Measurements from ENCODE around the gene OSGIN1.

OSGIN1 gene

DNA sequence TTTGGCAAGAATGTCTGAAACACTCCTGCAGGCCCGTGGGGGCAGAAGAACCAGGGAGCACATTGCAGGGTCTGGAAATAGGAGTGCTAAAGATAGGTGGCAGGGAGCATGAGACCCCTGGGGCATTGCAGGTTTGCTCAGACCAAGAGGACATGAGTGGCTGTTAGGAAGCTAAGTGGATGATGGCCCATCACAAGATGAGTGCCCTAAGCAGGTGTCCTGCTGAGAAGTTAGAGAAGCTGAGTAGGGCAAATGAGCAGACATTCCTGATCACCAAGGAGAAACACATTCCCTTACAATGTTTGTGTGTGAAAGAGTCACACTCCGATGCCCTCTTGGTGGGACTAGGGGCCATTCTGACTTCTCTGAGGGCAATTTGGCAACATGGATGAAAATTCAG lies 44.2 kb upstream of the OSGIN1 start:
- Histone ChIP-seq H3K36me3 (0 out of 2 replicates have a peak, but pooled peaks cover 2% of the 10 kb centered on the region), H3K9me3 (no peaks in the 10 kb centered on the region), H3K27me3 (no peaks in the 10 kb centered on the region), H3K4me3 (ENCODE audit: low read depth, low read length) (no peak overlapping the region), H3K4me1 (no peaks in the 10 kb centered on the region)
- no peak for DNase-seq
- no peak for TF ChIP-seq CTCF (IDR thresholded peaks at IDR 0.05; ENCODE audit: low read depth, low read length)

DNA sequence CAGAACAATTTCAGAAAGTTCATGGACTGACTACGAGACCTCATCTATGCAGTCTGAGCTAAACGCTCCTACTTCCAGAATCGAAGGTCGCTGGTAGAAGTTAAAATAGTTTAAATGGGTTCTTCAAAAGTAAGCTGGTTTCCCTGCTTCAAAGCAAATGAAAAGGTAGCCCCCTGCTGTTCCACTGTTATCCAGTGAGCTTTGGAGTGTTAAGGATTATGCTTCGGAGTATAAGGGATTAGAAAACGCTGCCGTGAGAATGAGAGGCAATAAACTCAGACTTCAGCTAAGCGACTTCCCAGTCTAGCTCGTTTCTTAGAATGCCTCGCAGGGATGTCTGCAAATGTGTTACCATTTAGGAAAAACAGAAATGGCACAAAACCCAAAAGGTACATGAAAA lies 41.8 kb upstream of the OSGIN1 start:
- Histone ChIP-seq H3K4me1 (no peaks in the 10 kb centered on the region), H3K4me3 (ENCODE audit: low read depth, low read length) (no peak overlapping the region), H3K9me3 (no peaks in the 10 kb centered on the region), H3K27me3 (no peaks in the 10 kb centered on the region), H3K36me3 (0 out of 2 replicates have a peak, but pooled peaks cover 2% of the 10 kb centered on the region)
- DNase-seq, result no peak
- no peak for TF ChIP-seq CTCF (IDR thresholded peaks at IDR 0.05; ENCODE audit: low read depth, low read length)

GRCh38 chr16:83912519-83913244 lies 40.4 kb upstream of the OSGIN1 start:
- Histone ChIP-seq H3K4me1 (no peaks in the 10 kb centered on the region), H3K27me3 (no peaks in the 10 kb centered on the region), H3K9me3 (no peaks in the 10 kb centered on the region), H3K4me3 (ENCODE audit: low read depth, low read length) (no peak overlapping the region), H3K36me3 (0 out of 2 replicates have a peak, but pooled peaks cover 2% of the 10 kb centered on the region)
- TF ChIP-seq CTCF (IDR thresholded peaks at IDR 0.05; ENCODE audit: low read depth, low read length), result no peak
- no peak for DNase-seq

- no peaks in the 10 kb centered on the region for H3K27me3 ChIP-seq
- no peak for TF ChIP-seq CTCF (IDR thresholded peaks at IDR 0.05; ENCODE audit: low read depth, low read length)
- H3K36me3 ChIP-seq, result 0 out of 2 replicates have a peak, but pooled peaks cover 2% of the 10 kb centered on the region
- H3K4me3 ChIP-seq (ENCODE audit: low read depth, low read length), result no peak overlapping the region
- H3K9me3 ChIP-seq, result no peaks in the 10 kb centered on the region
- no peak for DNase-seq
- H3K4me1 ChIP-seq, result no peaks in the 10 kb centered on the region
Measured at GRCh38 chr16:83913245-83913633, 39.8 kb upstream of the OSGIN1 start.

GRCh38 chr16:83914091-83914710 lies 38.8 kb upstream of the OSGIN1 start:
- Histone ChIP-seq H3K36me3 (0 out of 2 replicates have a peak, but pooled peaks cover 2% of the 10 kb centered on the region), H3K4me1 (no peaks in the 10 kb centered on the region), H3K4me3 (ENCODE audit: low read depth, low read length) (no peak overlapping the region), H3K9me3 (no peaks in the 10 kb centered on the region), H3K27me3 (no peaks in the 10 kb centered on the region)
- DNase-seq, result no peak
- no peak for TF ChIP-seq CTCF (IDR thresholded peaks at IDR 0.05; ENCODE audit: low read depth, low read length)

DNA sequence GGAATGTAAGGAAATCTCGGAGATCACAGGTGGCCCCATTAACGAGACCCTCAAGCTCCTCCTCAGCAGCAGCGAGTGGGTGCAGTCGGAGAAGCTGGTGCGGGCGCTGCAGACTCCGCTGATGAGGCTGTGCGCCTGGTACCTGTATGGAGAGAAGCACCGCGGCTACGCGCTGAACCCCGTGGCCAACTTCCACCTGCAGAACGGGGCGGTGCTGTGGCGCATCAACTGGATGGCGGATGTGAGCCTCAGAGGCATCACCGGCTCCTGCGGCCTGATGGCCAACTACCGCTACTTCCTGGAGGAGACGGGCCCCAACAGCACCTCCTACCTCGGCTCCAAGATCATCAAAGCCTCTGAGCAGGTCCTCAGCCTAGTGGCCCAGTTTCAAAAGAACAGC lies 38.0 kb upstream of the OSGIN1 start:
- no peak overlapping the region for H3K4me3 ChIP-seq (ENCODE audit: low read depth, low read length)
- no peaks in the 10 kb centered on the region for H3K27me3 ChIP-seq
- no peaks in the 10 kb centered on the region for H3K4me1 ChIP-seq
- 0 out of 2 replicates have a peak, but pooled peaks cover 2% of the 10 kb centered on the region for H3K36me3 ChIP-seq
- no peak for TF ChIP-seq CTCF (IDR thresholded peaks at IDR 0.05; ENCODE audit: low read depth, low read length)
- H3K9me3 ChIP-seq, result no peaks in the 10 kb centered on the region
- DNase-seq, result no peak

All from BE2C (cell line).